HepG2 (cell line): ENCODE data around the gene SYT13. TPM values are rescaled to one million over a fixed set of nuclear protein-coding genes. Genes with fewer than 3 reads are reported as not detected.

ENCODE experiments used
- ATAC-seq: fragments of 200-7000 bp; cut with Tn5 transposase; 3 replicates; pipeline ENCODE4 v1.9.1; 2020; ENCODE audit warnings: mild to moderate bottlenecking, moderate library complexity
- BruUV-seq: library from RNA; stranded (reverse); fragments of 400-500 nt; replicated peaks from 2 replicates; lab custom pipeline; 2021; lab: Mats Ljungman, UMichigan
- CTCF ChIA-PET: fragments of 300-600 bp; formaldehyde crosslinking; extraction: SDS; loops from one replicate; lab custom pipeline; 2021; ENCODE audit warnings: low total read pairs, inconsistent platforms, low intra/inter-chr PET ratio; lab: Yijun Ruan, JAX
- POLR2A ChIA-PET: fragments of 350-600 bp; sonication (Branson Sonifier 250); formaldehyde crosslinking; loops from one replicate; lab custom pipeline; 2020; ENCODE audit warnings: antibody characterized with exemption, inconsistent platforms; lab: Yijun Ruan, JAX
- DNase-seq: peaks from one replicate; pipeline ENCODE4 v3.0.0-alpha.2; 2015; ENCODE audit warnings: low spot score
- FAIRE-seq: peaks from 3 replicates; lab custom pipeline; 2011; peaks lifted over from hg19 to GRCh38; lab: Jason Lieb, UNC
- H2AFZ ChIP-seq: one replicate; pipeline ENCODE4 v1.6.1; 2011; ENCODE audit warnings: low read length, inconsistent platforms
- H3K27ac ChIP-seq: fragments of 300-600 bp; 3 replicates; pipeline ENCODE4 v1.8.0; 2011; ENCODE audit warnings: mixed run types, mild to moderate bottlenecking, mixed read lengths, low read length, inconsistent platforms; ENCODE audit not compliant: insufficient read depth; ENCODE audit errors: extremely low read length
- H3K27me3 ChIP-seq, 2 experiments: fragments of 200-600 bp in 1 of 2; 2 replicates in 1 of 2; 3 replicates in 1 of 2; pipeline versions ENCODE4 v1.6.0 to v1.8.0; 2011; ENCODE audit warnings: low read length in 2 of 2, mild to moderate bottlenecking in 2 of 2, moderate library complexity in 2 of 2, inconsistent platforms in 1 of 2; ENCODE audit not compliant: insufficient read depth in 2 of 2, control insufficient read depth in 1 of 2
- H3K36me3 ChIP-seq, 2 experiments: fragments of 200-600 bp in 1 of 2; replicated peaks in 1 of 2; 2 replicates in 1 of 2; 3 replicates in 1 of 2; pipeline versions ENCODE4 v1.5.1 to v1.8.0; 2011; ENCODE audit warnings: low read length in 2 of 2, inconsistent platforms in 1 of 2; ENCODE audit not compliant: insufficient read depth in 2 of 2, control insufficient read depth in 1 of 2
- H3K4me1 ChIP-seq: 2 replicates; pipeline ENCODE4 v1.5.1; 2012; ENCODE audit warnings: low read length, inconsistent platforms; ENCODE audit not compliant: insufficient read depth
- H3K4me2 ChIP-seq: 2 replicates; pipeline ENCODE4 v1.6.0; 2011; ENCODE audit warnings: low read depth, low read length, inconsistent platforms
- H3K4me3 ChIP-seq, 3 experiments: fragments of 200-600 bp in 1 of 3; sonication (generic), shearing (Covaris generic) in 1 of 3; replicated peaks in 1 of 3; 2 replicates each; pipeline ENCODE4 v1.5.1; 2011 to 2016; ENCODE audit warnings: low read length in 3 of 3, inconsistent platforms in 2 of 3, low read depth in 2 of 3, mild to moderate bottlenecking in 2 of 3, control low read depth in 1 of 3, mixed read lengths in 1 of 3; ENCODE audit not compliant: insufficient read depth in 1 of 3
- H3K79me2 ChIP-seq: one replicate; pipeline ENCODE4 v1.6.1; 2011; ENCODE audit warnings: low read length, inconsistent platforms; ENCODE audit not compliant: insufficient read depth
- H3K9ac ChIP-seq: 2 replicates; pipeline ENCODE4 v1.6.0; 2011; ENCODE audit warnings: mild to moderate bottlenecking, low read depth, low read length, inconsistent platforms; ENCODE audit not compliant: insufficient read depth
- H3K9me3 ChIP-seq: 2 replicates; pipeline ENCODE4 v1.5.1; 2012; ENCODE audit warnings: mild to moderate bottlenecking, low read length
- H4K20me1 ChIP-seq: 2 replicates; pipeline ENCODE4 v1.6.0; 2011; ENCODE audit warnings: inconsistent platforms, mild to moderate bottlenecking, low read length, moderate library complexity; ENCODE audit not compliant: insufficient read depth
- CEBPB ChIP-seq: IDR thresholded peaks from 2 replicates; pipeline ENCODE4 v1.6.1; 2011; ENCODE audit warnings: low read depth, low read length, improper control_type of control experiment, borderline replicate concordance
- KDM1A ChIP-seq: IDR thresholded peaks from 2 replicates; pipeline ENCODE4 v1.6.1; 2016; ENCODE audit warnings: missing compliant biosample characterization
- NCOA2 ChIP-seq: sonication (generic); formaldehyde crosslinking; IDR thresholded peaks from 2 replicates; pipeline ENCODE4 v1.8.0; 2022; ENCODE audit warnings: inconsistent platforms
- SCMH1 ChIP-seq: sonication (generic); formaldehyde crosslinking; IDR thresholded peaks from 2 replicates; pipeline ENCODE4 v1.9.0; 2021; ENCODE audit warnings: missing genetic modification reagents, mild to moderate bottlenecking, borderline replicate concordance
- ZNF138 ChIP-seq: sonication (generic); formaldehyde crosslinking; IDR thresholded peaks from 2 replicates; pipeline ENCODE4 v1.5.0; 2020; ENCODE audit warnings: mild to moderate bottlenecking, low read depth, missing genetic modification reagents
- ZNF260 ChIP-seq: sonication (generic); formaldehyde crosslinking; IDR thresholded peaks from 2 replicates; pipeline ENCODE4 v1.4.0; 2020; ENCODE audit warnings: missing genetic modification reagents, low read depth, mild to moderate bottlenecking, borderline replicate concordance
- WGBS: methylation state at CpG from one replicate; pipeline ENCODE4 v1.1.6; 2017; ENCODE audit warnings: low lambda C conversion rate; 5-methylcytosine and 5-hydroxymethylcytosine counted together
- in situ Hi-C: cut with HindIII; loops from 2 replicates; pipeline ENCODE4 v1.10.0; 2017; ENCODE audit warnings: low pct_unique_long_range_greater_than_20kb; ENCODE audit not compliant: extremely low pct_ligation_motif_present
- intact Hi-C: fragments of 100-400 bp; cut with micrococcal nuclease; formaldehyde crosslinking; loops from one replicate; pipeline ENCODE4 v1.10.0; 2022; ENCODE audit not compliant: unreplicated experiment
- polyA plus RNA-seq, 8 experiments: library from polyadenylated mRNA; depleted of rRNA in 3 of 8; stranded (reverse) in 7 of 8; unstranded in 1 of 8; fragments of >200 nt; fragmentation: Illumina TruSeq in 4 of 8; extraction: Trizol in 4 of 8; gene quantifications; 2 replicates each; pipeline versions ENCODE4 v1.2.1 to v1.2.3, GENCODE V29; 2011 to 2016; ENCODE audit warnings: low read depth in 4 of 8, missing spikeins in 1 of 8, mixed read lengths in 1 of 8; ENCODE audit not compliant: insufficient read depth in 1 of 8
- total RNA-seq, 5 experiments: library from RNA; depleted of rRNA; stranded (reverse); fragments of >200 nt; fragmentation: Illumina TruSeq; extraction: Trizol; gene quantifications; 2 replicates each; pipeline ENCODE4 v1.2.3, GENCODE V29; 2016; ENCODE audit warnings: low read depth in 1 of 5
- TF ChIP-seq, protein P1 (sequence below): IDR thresholded peaks from 2 replicates; pipeline ENCODE4 v1.6.1; 2016; ENCODE audit warnings: low read depth, borderline replicate concordance
- TF ChIP-seq, protein P2 (sequence below): sonication (generic); formaldehyde crosslinking; IDR thresholded peaks from 2 replicates; pipeline ENCODE4 v1.8.0; 2022; ENCODE audit warnings: mild to moderate bottlenecking, missing genetic modification reagents, moderate library complexity
- TF ChIP-seq, protein P3 (sequence below): IDR thresholded peaks from 2 replicates; pipeline ENCODE4 v1.6.1; 2016
- TF ChIP-seq, protein P4 (sequence below): sonication (generic); formaldehyde crosslinking; conservative IDR thresholded peaks from 2 replicates; pipeline ENCODE4 v1.8.0; 2022; ENCODE audit warnings: mild to moderate bottlenecking, moderate library complexity, missing genetic modification reagents
- TF ChIP-seq, protein P5 (sequence below): sonication (generic); formaldehyde crosslinking; IDR thresholded peaks from 2 replicates; pipeline ENCODE4 v1.4.0; 2020; ENCODE audit warnings: mild to moderate bottlenecking, missing genetic modification reagents

The SYT13 gene
- total and polyA plus RNA-seq, 2 of the 13 experiments (the other 11 are each of a cell fraction or from before 2014, with no cell fraction given), result 0.02 to 0.13 TPM

DNA sequence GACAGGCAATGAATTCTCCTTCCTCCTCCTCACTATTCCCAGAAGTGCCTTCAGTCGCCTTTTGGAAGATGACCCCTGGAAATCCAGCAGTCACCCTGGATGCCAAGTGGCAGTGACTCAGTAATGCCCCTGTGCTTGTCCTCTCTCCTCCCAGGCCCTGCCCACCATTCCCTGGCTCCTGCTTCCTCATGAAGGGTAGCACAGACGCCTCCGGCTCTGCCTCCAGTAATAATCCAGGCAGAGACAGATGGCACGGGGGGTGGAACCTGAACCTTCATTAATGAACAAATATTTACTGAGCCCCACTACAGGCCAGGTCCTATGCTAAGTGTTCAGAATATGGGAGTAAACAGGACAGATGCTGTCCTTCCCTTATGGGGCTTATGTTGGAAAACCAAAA, 23.2 kb downstream of the SYT13 start:
- Histone ChIP-seq H3K27ac (no peak overlapping the region), H4K20me1 (no peaks in the 10 kb centered on the region), H3K4me3 (no peak overlapping the region), H3K4me2 (no peak overlapping the region), H3K79me2 (no peaks in the 10 kb centered on the region), H3K36me3 (no peaks in the 10 kb centered on the region), H3K9ac (no peak overlapping the region), H2AFZ (no peak overlapping the region), H3K27me3 (no peaks in the 10 kb centered on the region), H3K4me1 (peaks cover 19% of the 10 kb centered on the region), H3K9me3 (no peaks in the 10 kb centered on the region)
- in situ Hi-C loops, result no loop called here
- intact Hi-C loops, result no loop called here
- FAIRE-seq (no peak), DNase-seq (no peak), ATAC-seq (no peak)
- TF ChIP-seq SCMH1 (no peak), CEBPB (no peak), ZNF138 (no peak), KDM1A (no peak)
- TF ChIP-seq, protein P1, sequence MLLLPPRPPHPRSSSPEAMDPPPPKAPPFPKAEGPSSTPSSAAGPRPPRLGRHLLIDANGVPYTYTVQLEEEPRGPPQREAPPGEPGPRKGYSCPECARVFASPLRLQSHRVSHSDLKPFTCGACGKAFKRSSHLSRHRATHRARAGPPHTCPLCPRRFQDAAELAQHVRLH (CRISPR knock-in tag), result no peak
- TF ChIP-seq, protein P2, sequence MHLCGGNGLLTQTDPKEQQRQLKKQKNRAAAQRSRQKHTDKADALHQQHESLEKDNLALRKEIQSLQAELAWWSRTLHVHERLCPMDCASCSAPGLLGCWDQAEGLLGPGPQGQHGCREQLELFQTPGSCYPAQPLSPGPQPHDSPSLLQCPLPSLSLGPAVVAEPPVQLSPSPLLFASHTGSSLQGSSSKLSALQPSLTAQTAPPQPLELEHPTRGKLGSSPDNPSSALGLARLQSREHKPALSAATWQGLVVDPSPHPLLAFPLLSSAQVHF (CRISPR knock-in tag), result no peak
- TF ChIP-seq, protein P3, sequence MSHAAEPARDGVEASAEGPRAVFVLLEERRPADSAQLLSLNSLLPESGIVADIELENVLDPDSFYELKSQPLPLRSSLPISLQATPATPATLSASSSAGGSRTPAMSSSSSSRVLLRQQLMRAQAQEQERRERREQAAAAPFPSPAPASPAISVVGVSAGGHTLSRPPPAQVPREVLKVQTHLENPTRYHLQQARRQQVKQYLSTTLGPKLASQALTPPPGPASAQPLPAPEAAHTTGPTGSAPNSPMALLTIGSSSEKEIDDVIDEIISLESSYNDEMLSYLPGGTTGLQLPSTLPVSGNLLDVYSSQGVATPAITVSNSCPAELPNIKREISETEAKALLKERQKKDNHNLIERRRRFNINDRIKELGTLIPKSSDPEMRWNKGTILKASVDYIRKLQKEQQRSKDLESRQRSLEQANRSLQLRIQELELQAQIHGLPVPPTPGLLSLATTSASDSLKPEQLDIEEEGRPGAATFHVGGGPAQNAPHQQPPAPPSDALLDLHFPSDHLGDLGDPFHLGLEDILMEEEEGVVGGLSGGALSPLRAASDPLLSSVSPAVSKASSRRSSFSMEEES (CRISPR knock-in tag), result no peak
- WGBS, result 5% methylated on average over 4 of the region's 4 CpGs
- CTCF ChIA-PET, result no interaction called here
- POLR2A ChIA-PET, result no interaction called here
- BruUV-seq, result no TSS peak

DNA sequence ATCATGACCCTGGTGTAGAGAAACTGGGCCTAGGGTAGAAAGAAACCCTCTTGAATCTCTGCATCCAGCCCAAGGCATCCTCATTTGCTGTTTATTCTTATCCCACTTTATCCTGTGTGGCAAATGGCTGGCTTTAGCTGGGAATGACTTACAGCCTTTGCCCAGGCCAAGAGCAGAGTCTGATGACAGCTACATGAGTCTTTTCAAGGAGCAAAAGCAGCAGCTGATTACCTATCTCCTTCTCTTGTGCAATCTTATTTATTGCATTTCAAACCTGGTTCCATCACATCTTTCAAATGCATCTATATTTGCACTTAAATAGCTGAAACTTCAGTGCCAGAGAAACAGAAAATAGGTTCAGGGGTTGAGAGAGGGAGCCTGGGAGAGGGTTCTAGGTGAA, 26.1 kb downstream of the SYT13 start:
- H2AFZ ChIP-seq, result no peak overlapping the region
- BruUV-seq, result no TSS peak
- H3K27me3 ChIP-seq, result no peaks in the 10 kb centered on the region; a peak in 1 of 5 replicates
- no peaks in the 10 kb centered on the region for H3K36me3 ChIP-seq
- ATAC-seq (no peak), FAIRE-seq (no peak), DNase-seq (no peak)
- 0 out of 2 replicates have a peak, but pooled peaks cover 5% of the 10 kb centered on the region for H3K4me1 ChIP-seq
- no peak overlapping the region for H3K27ac ChIP-seq
- POLR2A ChIA-PET, result no interaction called here
- H3K4me2 ChIP-seq, result no peak overlapping the region
- H3K9ac ChIP-seq, result no peak overlapping the region
- no peak overlapping the region for H3K4me3 ChIP-seq
- in situ Hi-C loops (no loop called here), intact Hi-C loops (no loop called here)
- H4K20me1 ChIP-seq, result no peaks in the 10 kb centered on the region
- H3K9me3 ChIP-seq, result no peaks in the 10 kb centered on the region
- CTCF ChIA-PET, result no interaction called here
- no peaks in the 10 kb centered on the region for H3K79me2 ChIP-seq
- no peak for TF ChIP-seq ZNF260 (CRISPR knock-in tag)
- no peak for TF ChIP-seq NCOA2 (CRISPR knock-in tag)
- TF ChIP-seq, protein P4, sequence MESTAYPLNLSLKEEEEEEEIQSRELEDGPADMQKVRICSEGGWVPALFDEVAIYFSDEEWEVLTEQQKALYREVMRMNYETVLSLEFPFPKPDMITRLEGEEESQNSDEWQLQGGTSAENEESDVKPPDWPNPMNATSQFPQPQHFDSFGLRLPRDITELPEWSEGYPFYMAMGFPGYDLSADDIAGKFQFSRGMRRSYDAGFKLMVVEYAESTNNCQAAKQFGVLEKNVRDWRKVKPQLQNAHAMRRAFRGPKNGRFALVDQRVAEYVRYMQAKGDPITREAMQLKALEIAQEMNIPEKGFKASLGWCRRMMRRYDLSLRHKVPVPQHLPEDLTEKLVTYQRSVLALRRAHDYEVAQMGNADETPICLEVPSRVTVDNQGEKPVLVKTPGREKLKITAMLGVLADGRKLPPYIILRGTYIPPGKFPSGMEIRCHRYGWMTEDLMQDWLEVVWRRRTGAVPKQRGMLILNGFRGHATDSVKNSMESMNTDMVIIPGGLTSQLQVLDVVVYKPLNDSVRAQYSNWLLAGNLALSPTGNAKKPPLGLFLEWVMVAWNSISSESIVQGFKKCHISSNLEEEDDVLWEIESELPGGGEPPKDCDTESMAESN (CRISPR knock-in tag), result no peak
- TF ChIP-seq, protein P5, sequence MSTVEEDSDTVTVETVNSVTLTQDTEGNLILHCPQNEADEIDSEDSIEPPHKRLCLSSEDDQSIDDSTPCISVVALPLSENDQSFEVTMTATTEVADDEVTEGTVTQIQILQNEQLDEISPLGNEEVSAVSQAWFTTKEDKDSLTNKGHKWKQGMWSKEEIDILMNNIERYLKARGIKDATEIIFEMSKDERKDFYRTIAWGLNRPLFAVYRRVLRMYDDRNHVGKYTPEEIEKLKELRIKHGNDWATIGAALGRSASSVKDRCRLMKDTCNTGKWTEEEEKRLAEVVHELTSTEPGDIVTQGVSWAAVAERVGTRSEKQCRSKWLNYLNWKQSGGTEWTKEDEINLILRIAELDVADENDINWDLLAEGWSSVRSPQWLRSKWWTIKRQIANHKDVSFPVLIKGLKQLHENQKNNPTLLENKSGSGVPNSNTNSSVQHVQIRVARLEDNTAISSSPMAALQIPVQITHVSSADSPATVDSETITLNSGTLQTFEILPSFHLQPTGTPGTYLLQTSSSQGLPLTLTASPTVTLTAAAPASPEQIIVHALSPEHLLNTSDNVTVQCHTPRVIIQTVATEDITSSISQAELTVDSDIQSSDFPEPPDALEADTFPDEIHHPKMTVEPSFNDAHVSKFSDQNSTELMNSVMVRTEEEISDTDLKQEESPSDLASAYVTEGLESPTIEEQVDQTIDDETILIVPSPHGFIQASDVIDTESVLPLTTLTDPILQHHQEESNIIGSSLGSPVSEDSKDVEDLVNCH, result no peak
